Measurements from ENCODE around the gene AFP. TPM values are rescaled to one million over a fixed set of nuclear protein-coding genes. Genes with fewer than 3 reads are reported as not detected.

AFP gene
- total RNA-seq, 2 experiments from 2014 or later, result not detected

- Histone ChIP-seq H3K27ac (ENCODE audit: low read depth, low read length, poor library complexity, severe bottlenecking) (no peak overlapping the region), H3K4me2 (ENCODE audit: low read length) (peak overlapping the region; percentile 27), H3K4me3 (ENCODE audit: low read depth, low read length, poor library complexity, severe bottlenecking) (no peak overlapping the region), H3K36me3 (ENCODE audit: insufficient read depth, low read length) (no peaks in the 10 kb centered on the region), H3K9me2 (ENCODE audit: insufficient read depth, low read length) (peaks cover 5% of the 10 kb centered on the region; the same call in 1 of the 2 replicates), H3K9me3 (ENCODE audit: low read length) (no peaks in the 10 kb centered on the region), H2AFZ (ENCODE audit: low read length) (no peak overlapping the region), H3K4me1 (ENCODE audit: insufficient read depth, low read length, poor library complexity, severe bottlenecking) (peaks cover 13% of the 10 kb centered on the region), H4K20me1 (ENCODE audit: insufficient read depth, low read length) (no peaks in the 10 kb centered on the region), H3K79me2 (ENCODE audit: insufficient read depth, low read depth, low read length) (no peaks in the 10 kb centered on the region)
- POLR2A ChIA-PET, result no interaction called here
- intact Hi-C loops (cut with micrococcal nuclease; ENCODE audit: unreplicated experiment), result no loop called here
- TF ChIP-seq CTCF (conservative IDR thresholded peaks at IDR 0.05; ENCODE audit: low read length) (no peak), EZH2phosphoT487 (IDR thresholded peaks at IDR 0.05; ENCODE audit: borderline replicate concordance, low read depth, low read length) (no peak)
- no TSS peak for BruUV-seq (replicated peaks)
- DNase-seq (ENCODE audit: low spot score), result peak; percentile 20
- CTCF ChIA-PET (ENCODE audit: unreplicated experiment), result no interaction called here
Measured at GRCh38 chr4:73505567-73505966, 69.5 kb downstream of the AFP start.

Other genes starting within 250 kb of the AFP start
- gene ANKRD17, start 177.4 kb upstream of the AFP start, total RNA-seq (2014; rRNA removed; shearing (Covaris generic)), result 39.4 and 53.0 TPM in 2 replicates
- gene ANKRD17, start 177.4 kb upstream of the AFP start, total RNA-seq (2022), result 70.3 and 77.4 TPM in 2 replicates
- gene ALB, start 31.9 kb upstream of the AFP start, total RNA-seq (2014; rRNA removed; shearing (Covaris generic)), result not detected in 2 replicates
- not detected in 2 replicates for gene ALB, start 31.9 kb upstream of the AFP start, total RNA-seq (2022)
- not detected in 2 replicates for gene AFM, start 45.5 kb downstream of the AFP start, total RNA-seq (2014; rRNA removed; shearing (Covaris generic))
- gene AFM, start 45.5 kb downstream of the AFP start, total RNA-seq (2022), result not detected in 2 replicates
- gene RASSF6, start 184.2 kb downstream of the AFP start, total RNA-seq (2014; rRNA removed; shearing (Covaris generic)), result 32.5 and 48.3 TPM in 2 replicates
- gene RASSF6, start 184.2 kb downstream of the AFP start, total RNA-seq (2022), result 62.2 and 86.6 TPM in 2 replicates

Measured in OCI-LY7 (cell line).